ENCODE results near the gene ZNF425.

DNA sequence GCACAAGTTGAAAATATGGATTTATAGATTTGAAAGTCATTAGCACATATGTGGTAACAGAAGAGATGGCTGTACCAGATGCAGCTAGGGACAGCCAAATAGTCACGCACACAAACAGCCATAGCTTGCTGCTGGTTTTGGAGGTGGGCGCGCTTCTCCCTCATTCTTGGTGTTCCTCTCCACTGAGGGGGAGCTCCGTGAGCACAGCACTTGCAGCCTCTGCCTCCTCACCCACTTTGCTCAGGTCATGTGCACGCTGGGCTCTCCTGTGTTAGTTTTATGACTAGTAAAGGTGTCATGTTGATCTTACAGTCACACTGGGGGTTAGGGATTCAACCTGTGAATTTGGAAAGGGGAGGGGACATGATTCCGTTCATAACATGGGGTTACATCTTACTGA is 27.1 kb downstream of the ZNF425 start:
- TF ChIP-seq, protein P1, sequence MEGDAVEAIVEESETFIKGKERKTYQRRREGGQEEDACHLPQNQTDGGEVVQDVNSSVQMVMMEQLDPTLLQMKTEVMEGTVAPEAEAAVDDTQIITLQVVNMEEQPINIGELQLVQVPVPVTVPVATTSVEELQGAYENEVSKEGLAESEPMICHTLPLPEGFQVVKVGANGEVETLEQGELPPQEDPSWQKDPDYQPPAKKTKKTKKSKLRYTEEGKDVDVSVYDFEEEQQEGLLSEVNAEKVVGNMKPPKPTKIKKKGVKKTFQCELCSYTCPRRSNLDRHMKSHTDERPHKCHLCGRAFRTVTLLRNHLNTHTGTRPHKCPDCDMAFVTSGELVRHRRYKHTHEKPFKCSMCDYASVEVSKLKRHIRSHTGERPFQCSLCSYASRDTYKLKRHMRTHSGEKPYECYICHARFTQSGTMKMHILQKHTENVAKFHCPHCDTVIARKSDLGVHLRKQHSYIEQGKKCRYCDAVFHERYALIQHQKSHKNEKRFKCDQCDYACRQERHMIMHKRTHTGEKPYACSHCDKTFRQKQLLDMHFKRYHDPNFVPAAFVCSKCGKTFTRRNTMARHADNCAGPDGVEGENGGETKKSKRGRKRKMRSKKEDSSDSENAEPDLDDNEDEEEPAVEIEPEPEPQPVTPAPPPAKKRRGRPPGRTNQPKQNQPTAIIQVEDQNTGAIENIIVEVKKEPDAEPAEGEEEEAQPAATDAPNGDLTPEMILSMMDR (IDR thresholded peaks at IDR 0.05; ENCODE audit: low read length), result no peak
- TF ChIP-seq EZH2 (IDR thresholded peaks at IDR 0.05; ENCODE audit: borderline replicate concordance, low read length), result no peak

Measured in OCI-LY1 (cell line).